Activated naive CD4-positive, alpha-beta T cell treated with anti-CD3 and anti-CD28 coated beads, Interleukin-2, amount 50 U/mL, for 72 hours (primary cell): ENCODE data around the gene RPS3. TPM values are rescaled to one million over a fixed set of nuclear protein-coding genes. Genes with fewer than 3 reads are reported as not detected.

Experiments used
- total RNA-seq, 2 donors: library from RNA; stranded (reverse); gene quantifications; one replicate each; pipeline ENCODE4 v1.2.3, GENCODE V29; 2022

RPS3 gene
- total RNA-seq, 2 donors from 2014 or later, result 4,688 to 5,066 TPM

Other genes with a start within 250 kb of the RPS3 start
- gene SLCO2B1, start 248.4 kb upstream of the RPS3 start, total RNA-seq, result not detected
- gene TPBGL, start 158.7 kb upstream of the RPS3 start, total RNA-seq, result under 1 TPM; 0.07 to 0.68 TPM
- 10 to 100 TPM; 11.5 to 28.9 TPM for gene ARRB1, start 47.9 kb upstream of the RPS3 start, total RNA-seq
- under 1 TPM in 1 of 2 donors, not detected in 1; 0.89 TPM for gene KLHL35, start 33.7 kb downstream of the RPS3 start, total RNA-seq
- gene GDPD5, start 126.4 kb downstream of the RPS3 start, total RNA-seq, result 10 to 100 TPM; 13.4 to 22.7 TPM
- 10 to 100 TPM in 1 of 2 donors, 1 to 10 TPM in 1; 8.2 to 24.5 TPM for gene SERPINH1, start 162.7 kb downstream of the RPS3 start, total RNA-seq